ENCODE results near the gene PMEPA1. TPM values are rescaled to one million over a fixed set of nuclear protein-coding genes. Genes with fewer than 3 reads are reported as not detected.

Gene PMEPA1
- total RNA-seq, 1 experiment from 2014 or later: 3.3 TPM

- DNase-seq: no peak
- H3K9me3 ChIP-seq: no peaks in the 10 kb centered on the region
- H3K36me3 ChIP-seq: no peaks in the 10 kb centered on the region
- H3K27me3 ChIP-seq: no peaks in the 10 kb centered on the region
- H3K4me3 ChIP-seq: no peak overlapping the region
These were observed 17.4 kb downstream of the PMEPA1 start for GRCh38 chr20:57692393-57692792.

GRCh38 chr20:57691699-57692098 is 18.1 kb downstream of the PMEPA1 start:
- Histone ChIP-seq H3K36me3 (no peaks in the 10 kb centered on the region), H3K9me3 (no peaks in the 10 kb centered on the region), H3K27me3 (no peaks in the 10 kb centered on the region), H3K4me3 (no peak overlapping the region)
- DNase-seq: no peak

- Histone ChIP-seq H3K36me3 (no peaks in the 10 kb centered on the region), H3K4me3 (no peak overlapping the region), H3K27me3 (no peaks in the 10 kb centered on the region), H3K9me3 (no peaks in the 10 kb centered on the region)
- DNase-seq: no peak
These were observed 19.3 kb downstream of the PMEPA1 start for GRCh38 chr20:57690525-57690924.

GRCh38 chr20:57689745-57690481 is 19.9 kb downstream of the PMEPA1 start:
- no peaks in the 10 kb centered on the region for H3K36me3 ChIP-seq
- no peak for DNase-seq
- no peak overlapping the region for H3K4me3 ChIP-seq
- no peaks in the 10 kb centered on the region for H3K27me3 ChIP-seq
- no peaks in the 10 kb centered on the region for H3K9me3 ChIP-seq

- DNase-seq: no peak
- Histone ChIP-seq H3K36me3 (no peaks in the 10 kb centered on the region), H3K9me3 (no peaks in the 10 kb centered on the region), H3K4me3 (no peak overlapping the region), H3K27me3 (no peaks in the 10 kb centered on the region)
These were observed 21.0 kb downstream of the PMEPA1 start for GRCh38 chr20:57688864-57689263.

- no peak for DNase-seq
- H3K36me3 ChIP-seq: no peaks in the 10 kb centered on the region
- no peak overlapping the region for H3K4me3 ChIP-seq
- H3K9me3 ChIP-seq: no peaks in the 10 kb centered on the region
- no peaks in the 10 kb centered on the region for H3K27me3 ChIP-seq
These were observed 21.5 kb downstream of the PMEPA1 start for GRCh38 chr20:57688295-57688694.

- Histone ChIP-seq H3K36me3 (no peaks in the 10 kb centered on the region), H3K27me3 (no peaks in the 10 kb centered on the region), H3K9me3 (no peaks in the 10 kb centered on the region), H3K4me3 (no peak overlapping the region)
- DNase-seq: no peak
These were observed 22.7 kb downstream of the PMEPA1 start for GRCh38 chr20:57686931-57687652.

GRCh38 chr20:57685146-57685758 is 24.6 kb downstream of the PMEPA1 start:
- DNase-seq: no peak
- H3K27me3 ChIP-seq: no peaks in the 10 kb centered on the region
- H3K36me3 ChIP-seq: no peaks in the 10 kb centered on the region
- no peak overlapping the region for H3K4me3 ChIP-seq
- no peaks in the 10 kb centered on the region for H3K9me3 ChIP-seq

GRCh38 chr20:57684808-57685140 is 25.0 kb downstream of the PMEPA1 start:
- Histone ChIP-seq H3K4me3 (no peak overlapping the region), H3K9me3 (no peaks in the 10 kb centered on the region), H3K27me3 (no peaks in the 10 kb centered on the region), H3K36me3 (no peaks in the 10 kb centered on the region)
- DNase-seq: no peak

- H3K36me3 ChIP-seq: no peaks in the 10 kb centered on the region
- H3K27me3 ChIP-seq: no peaks in the 10 kb centered on the region
- H3K9me3 ChIP-seq: no peaks in the 10 kb centered on the region
- H3K4me3 ChIP-seq: no peak overlapping the region
- DNase-seq: no peak
These were observed 25.7 kb downstream of the PMEPA1 start for GRCh38 chr20:57683881-57684807.

GRCh38 chr20:57683287-57683686 is 26.5 kb downstream of the PMEPA1 start:
- no peaks in the 10 kb centered on the region for H3K9me3 ChIP-seq
- H3K27me3 ChIP-seq: no peaks in the 10 kb centered on the region
- H3K4me3 ChIP-seq: no peak overlapping the region
- DNase-seq: no peak
- no peaks in the 10 kb centered on the region for H3K36me3 ChIP-seq

GRCh38 chr20:57682184-57683101 is 27.4 kb downstream of the PMEPA1 start:
- Histone ChIP-seq H3K36me3 (no peaks in the 10 kb centered on the region), H3K27me3 (no peaks in the 10 kb centered on the region), H3K9me3 (no peaks in the 10 kb centered on the region), H3K4me3 (no peak overlapping the region)
- DNase-seq: no peak

- no peak for DNase-seq
- Histone ChIP-seq H3K9me3 (no peaks in the 10 kb centered on the region), H3K4me3 (no peak overlapping the region), H3K36me3 (no peaks in the 10 kb centered on the region), H3K27me3 (no peaks in the 10 kb centered on the region)
These were observed 28.6 kb downstream of the PMEPA1 start for GRCh38 chr20:57680934-57681914.

- no peaks in the 10 kb centered on the region for H3K9me3 ChIP-seq
- no peak for DNase-seq
These were observed 29.6 kb downstream of the PMEPA1 start for GRCh38 chr20:57680131-57680716.

GRCh38 chr20:57679113-57679512 is 30.7 kb downstream of the PMEPA1 start:
- H3K36me3 ChIP-seq: no peaks in the 10 kb centered on the region

More at GRCh38 chr20:57680131-57680716, 29.6 kb downstream of the PMEPA1 start:
- H3K27me3 ChIP-seq: no peaks in the 10 kb centered on the region
- H3K36me3 ChIP-seq: no peaks in the 10 kb centered on the region
- H3K4me3 ChIP-seq: no peak overlapping the region

More at GRCh38 chr20:57679113-57679512, 30.7 kb downstream of the PMEPA1 start:
- Histone ChIP-seq H3K4me3 (no peak overlapping the region), H3K9me3 (no peaks in the 10 kb centered on the region), H3K27me3 (no peaks in the 10 kb centered on the region)
- no peak for DNase-seq

All from MG63 (cell line).